GM21825 (cell line): ENCODE data around the gene MX2.

Source experiments
- ATAC-seq: cut with Tn5 transposase; IDR thresholded peaks from one replicate; pipeline ENCODE4 v1.9.1; 2021; ENCODE audit warnings: mild to moderate bottlenecking, moderate library complexity; ENCODE audit not compliant: unreplicated experiment

Gene MX2

DNA sequence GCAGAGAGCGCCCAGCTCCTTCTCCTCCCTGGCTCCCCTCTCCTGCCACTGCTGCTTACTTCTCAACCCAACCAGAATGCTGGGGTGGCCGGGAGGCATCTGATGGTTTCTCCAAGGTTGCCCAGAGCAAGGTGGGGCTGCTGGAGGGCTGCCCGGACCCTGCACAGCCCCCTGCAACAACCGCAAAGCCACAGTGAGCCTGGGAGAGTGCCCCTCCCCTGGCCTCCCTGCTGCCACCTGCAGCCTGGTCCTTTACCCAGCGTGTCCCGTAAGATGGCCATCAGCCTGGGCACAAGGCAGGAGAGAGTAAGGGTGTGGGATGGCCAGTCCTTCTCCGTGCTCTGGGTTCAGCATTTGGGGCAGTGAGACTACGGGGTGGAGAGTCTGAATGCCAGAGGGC, 17.0 kb downstream of the MX2 start:
- ATAC-seq = no peak

DNA sequence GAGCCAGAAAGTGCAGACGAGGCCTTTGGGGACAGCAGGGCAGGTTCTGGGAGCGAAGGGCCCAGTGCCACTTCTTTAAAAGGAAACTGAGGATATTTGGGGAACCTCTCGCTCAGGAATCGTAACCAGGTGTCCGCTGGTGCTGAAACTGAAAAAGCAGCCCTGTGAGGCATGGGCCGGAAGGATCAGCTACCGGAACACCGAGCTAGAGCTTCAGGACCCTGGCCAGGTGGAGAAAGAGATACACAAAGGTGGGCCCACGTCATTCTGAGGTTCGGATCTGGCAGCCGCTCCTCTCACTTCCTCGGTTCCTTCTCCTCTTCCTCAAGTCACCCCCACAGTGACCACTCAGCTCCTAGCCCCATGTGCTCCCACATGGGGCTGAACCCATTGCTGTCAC, 18.1 kb downstream of the MX2 start:
- no peak for ATAC-seq

DNA sequence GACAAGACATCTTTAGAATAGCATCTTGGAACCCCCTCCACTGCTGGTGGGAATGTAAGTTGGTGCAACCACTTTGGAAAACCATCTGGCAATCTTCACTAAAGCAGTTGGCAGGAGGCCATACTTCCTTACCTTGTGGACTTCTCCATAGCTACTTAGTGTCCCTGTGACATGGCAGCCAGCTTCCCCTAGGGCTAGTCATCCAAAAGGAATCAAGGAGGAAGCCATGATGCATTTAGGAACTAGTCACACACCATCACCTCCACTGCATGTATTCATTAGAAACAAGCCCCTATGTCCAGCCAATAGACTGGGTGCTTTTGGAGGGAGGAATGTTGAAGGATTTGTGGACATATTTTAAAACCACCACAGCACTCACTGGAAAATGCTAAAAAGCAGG, 19.9 kb downstream of the MX2 start:
- ATAC-seq = no peak

DNA sequence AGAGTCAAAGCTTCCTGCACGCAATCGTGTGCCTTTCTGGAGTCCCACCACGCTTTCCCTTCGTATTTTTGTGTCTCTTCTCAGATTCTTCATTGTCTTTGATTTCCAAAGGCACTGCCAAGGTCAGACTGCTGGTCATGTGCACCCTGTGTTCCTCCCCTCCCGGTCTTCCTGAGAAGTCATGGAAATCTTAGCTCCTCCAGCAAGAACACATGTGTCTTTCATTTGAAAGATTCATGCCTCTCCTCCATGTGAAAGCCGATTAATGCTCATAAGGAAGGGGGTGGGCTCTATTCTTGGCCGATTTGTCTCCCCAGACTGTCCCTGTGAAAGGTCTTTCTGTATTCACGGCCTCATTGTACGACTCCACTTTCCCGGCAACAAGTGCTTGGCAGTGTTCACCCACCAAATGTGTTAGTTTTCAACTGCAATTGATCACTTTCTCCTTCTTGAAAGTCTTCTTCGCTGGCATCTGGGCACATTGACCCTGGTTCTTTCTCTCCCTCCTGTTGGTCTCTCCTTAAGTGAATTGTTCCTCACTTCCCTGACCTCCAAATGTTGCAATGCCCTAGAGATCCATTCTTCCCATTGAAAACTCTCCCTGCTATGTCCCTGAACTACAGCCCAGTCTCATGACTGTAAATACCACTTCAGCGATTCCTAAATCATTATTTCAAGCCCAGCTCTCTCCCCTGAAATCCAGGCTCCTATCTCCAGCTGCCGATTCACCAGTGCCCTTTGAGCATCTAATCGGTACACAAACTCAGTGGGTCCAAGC, 25.4 kb downstream of the MX2 start:
- ATAC-seq = no peak

DNA sequence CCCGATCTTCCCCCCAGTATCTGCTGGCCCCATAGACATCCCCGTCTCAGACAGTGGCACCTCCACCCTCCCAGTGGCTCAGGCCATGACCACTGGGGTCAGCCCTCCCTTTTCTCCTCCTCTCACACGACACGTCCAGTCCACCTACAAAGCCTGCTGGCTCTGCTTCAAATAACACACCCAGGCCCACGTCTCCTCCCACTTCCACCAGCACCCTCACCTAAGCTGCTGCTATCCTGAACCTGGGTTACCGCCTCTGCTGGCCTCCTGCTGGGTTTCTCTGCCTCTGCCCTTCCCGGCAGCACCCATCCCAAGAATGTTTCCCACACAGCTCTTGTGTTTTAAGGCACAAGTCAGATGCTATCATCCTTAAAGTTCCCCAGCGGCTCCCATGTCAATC, 26.0 kb downstream of the MX2 start:
- no peak for ATAC-seq

DNA sequence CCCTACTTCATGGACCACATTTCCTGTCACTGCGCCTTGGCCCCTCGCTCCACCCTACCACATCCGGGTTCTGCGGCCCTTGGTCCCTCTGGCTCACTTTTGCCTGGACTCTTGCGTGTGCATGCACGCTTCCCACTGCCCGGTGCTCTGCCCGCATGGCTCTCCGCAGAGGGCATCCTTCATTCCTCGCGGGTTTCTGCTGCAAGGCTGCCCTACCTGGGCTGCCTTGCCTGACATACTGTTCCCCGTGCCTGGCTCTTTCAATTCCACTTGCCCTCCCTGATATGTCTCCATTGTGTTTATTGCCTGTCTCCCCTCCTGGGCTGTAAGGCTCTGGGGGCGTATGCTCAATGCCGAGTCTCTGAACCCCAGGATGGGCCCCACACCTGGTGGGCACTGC, 26.4 kb downstream of the MX2 start:
- ATAC-seq = no peak

DNA sequence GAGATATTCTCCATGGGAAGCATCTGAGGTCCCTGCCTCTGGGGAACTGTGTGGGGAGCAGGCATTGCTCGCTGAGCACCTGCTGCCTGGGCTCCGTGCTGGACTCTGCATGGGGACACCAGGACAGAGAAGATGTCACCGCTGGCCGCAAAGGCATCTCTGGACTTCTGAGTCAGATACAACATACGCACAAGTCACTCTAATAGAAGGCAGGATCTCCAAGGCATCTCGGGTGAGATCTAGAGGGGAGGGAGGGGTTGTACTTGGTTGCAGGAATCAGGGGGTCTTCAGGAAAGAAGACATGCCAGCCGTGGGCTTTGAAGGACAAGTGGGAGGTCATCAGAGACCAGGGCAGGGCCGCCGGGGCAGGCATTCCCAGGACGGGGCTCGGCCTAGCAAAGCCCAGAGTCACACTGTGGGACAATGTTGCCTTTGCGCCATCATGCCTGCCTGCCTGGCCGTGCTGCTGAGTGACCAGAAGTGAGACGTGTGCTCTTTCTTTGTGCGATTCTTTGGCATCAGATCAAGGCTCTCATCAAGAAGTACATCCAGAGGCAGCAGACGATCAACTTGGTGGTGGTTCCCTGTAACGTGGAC, 28.3 kb downstream of the MX2 start:
- no peak for ATAC-seq

DNA sequence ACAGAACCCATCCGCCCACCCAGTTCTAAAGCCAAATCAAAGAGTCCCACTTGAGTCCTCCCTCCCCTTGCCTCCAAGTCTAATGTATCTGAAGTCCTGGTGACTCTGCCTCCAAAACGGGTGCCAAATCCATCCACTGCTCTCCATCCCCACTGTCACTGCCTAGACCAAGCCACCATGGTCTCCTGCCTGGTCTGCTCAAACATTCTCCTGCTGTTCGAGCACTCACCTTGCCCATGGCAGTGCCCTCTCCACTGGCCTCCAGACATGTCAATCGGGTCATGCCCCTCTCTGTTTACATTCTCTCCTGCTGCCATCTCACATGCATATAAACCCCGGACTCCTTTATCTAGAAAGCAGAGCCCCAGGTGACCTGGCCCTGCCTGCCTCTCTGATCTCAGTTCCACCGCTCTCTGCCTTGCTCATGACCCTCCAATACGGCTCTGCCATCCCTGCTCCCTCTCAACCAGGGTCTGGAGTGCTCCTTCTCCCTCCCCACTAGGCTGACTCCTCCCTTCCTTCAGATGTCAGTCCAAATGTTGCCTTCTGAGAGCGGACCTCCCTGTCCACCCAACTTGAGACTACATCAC, 32.1 kb downstream of the MX2 start:
- ATAC-seq = no peak

DNA sequence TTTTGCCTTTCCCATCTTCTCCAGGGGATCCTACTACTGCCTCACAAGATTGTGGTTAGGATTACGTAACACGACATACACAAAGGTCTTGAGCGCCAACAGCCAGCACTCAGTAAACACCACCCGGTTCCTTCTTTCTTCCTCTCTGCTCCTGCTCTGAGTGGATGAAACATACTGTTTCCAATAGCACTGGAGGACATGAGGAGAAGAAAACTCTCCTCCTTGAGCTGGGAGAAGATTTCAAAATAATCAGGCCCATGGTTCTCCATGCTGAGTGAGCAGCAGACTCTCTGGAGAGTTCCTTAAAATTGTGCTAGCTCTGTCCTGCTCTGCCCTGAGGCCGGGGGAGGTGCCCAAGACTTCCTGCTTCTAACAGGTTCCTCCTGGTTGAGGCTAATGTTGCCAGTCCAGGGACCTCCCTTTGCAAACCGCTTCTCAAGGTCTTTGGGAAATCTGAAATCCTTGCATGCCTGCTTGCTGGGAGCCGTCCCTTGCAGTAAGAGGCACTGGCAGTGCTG, 34.8 kb downstream of the MX2 start:
- ATAC-seq = no peak

DNA sequence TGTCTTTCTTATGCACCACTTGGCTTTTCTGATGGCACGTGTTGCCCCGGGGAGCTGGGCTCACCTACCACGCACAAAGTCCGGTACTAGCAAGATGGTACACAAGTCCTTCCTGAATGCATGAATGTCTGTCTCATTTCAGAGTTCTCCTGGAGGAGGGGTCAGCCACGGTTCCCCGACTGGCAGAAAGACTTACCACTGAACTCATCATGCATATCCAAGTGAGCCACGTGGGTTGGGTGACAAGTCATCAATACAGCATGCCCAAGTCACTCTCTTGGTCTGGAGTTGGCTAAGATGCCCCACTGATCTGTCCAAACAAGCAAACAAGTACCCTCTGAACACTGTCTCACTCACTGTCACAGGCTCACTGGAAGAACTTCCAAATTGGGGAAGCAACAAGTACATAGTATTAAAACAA, 35.7 kb downstream of the MX2 start:
- no peak for ATAC-seq

DNA sequence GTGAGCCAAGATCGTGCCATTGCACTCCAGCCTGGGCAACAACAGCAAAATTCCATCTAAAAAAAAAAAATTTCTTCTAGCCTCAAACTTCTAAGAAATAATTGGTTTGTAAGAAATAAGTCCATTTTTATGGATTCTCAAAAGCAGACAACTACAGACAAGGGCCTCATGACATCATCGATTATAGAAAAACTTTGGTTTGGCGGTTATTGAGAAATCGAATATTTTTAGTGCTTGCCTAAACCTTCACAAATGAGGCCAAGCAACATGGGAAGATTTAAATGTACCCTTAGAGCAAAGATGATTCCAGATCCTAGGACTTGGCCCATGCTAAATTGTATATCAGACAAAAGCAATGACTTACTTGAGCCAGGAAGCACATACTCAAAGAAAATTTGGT, 36.4 kb downstream of the MX2 start:
- no peak for ATAC-seq

DNA sequence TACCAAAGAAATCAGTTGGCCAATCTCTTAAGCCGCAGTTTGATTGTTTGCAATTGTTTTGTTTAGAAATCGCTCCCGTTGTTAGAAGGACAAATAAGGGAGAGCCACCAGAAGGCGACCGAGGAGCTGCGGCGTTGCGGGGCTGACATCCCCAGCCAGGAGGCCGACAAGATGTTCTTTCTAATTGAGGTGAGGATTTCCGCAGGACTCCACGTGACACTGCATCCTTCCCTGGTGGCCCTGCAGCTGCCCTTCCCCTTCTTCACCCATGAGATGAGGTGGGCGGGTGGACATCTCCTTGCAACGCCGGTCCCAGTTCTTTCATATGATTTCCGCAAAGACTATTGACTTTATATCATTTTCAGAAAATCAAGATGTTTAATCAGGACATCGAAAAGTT, 37.0 kb downstream of the MX2 start:
- ATAC-seq = no peak

DNA sequence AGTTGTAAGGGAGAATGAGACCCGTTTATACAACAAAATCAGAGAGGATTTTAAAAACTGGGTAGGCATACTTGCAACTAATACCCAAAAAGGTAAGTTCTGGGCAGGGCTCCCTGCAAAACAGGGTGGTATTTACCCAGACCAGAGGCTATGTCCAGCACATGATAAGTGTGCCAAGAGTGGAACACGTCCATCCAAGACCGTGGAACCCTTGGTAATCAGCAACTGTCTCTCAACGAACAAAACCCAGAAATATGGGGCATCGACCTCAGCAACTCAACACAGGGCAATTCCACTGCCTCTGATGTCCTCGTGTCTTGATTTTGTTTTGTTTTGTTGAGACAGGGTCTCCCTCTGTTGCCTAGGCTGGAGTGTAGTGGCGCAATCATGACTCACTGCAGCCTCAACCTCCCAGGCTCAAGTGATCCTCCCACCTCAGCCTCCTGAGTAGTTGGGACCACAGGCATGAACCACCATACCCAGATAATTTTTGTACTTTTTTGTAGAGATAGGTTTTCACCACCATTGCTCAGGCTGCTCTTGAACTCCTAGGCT, 37.5 kb downstream of the MX2 start:
- ATAC-seq = no peak

DNA sequence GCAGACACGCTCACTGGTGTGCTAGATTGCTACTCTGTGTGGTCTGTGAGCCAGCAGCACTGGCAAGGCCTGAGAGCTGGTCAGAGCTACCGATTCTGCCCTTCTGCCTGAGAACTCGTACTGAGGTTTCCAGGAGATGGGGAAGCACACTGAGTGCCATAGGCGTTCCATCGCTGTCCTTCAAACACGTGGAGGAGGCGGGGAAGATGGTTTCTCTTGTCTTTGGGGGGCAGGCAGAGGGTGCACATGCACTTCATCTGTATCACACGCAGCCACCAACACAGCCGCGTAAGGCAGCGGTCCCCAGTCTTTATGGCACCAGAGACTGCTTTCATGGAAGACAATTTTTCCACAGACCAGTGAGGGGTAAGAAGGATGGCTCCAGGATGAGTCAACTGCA, 40.4 kb downstream of the MX2 start:
- no peak for ATAC-seq

DNA sequence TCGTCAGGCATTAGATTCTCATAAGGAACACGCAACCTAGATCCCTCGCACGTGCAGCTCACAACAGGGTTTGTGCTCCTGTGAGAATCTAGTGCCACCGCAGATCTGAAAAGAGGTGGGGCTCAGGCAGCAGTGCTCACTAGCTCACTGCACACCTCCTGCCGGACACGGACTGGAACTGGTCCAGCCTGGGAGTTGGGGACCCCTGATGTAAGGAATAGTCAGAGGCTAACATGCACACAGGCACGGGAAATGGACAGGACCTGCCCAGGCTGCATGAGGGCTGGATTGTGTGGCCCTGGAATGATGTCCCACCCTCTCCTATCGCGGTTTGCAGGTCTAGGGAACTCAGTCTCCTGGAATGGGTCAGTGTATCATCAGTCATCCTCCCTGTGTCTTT, 41.0 kb downstream of the MX2 start:
- ATAC-seq = no peak

DNA sequence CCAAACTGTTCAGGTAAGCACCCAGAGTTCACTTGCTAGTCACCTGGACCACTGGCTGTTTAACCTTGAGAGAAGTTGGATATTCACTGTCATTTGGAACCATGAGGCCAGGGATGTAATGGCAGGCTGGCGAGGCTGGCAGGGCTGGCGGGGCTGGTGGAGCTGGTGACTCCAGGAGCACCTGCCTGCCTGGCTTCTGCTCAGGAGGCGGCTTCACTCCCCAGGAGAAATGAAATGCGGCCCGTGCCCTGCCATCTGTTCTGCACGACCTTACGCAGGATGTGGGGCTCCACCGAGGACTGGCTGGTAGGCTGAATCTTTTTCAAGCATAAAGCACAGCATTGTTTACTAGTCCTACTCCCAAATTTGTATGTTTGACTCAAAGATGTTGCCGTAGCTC, 41.5 kb downstream of the MX2 start:
- ATAC-seq = no peak

DNA sequence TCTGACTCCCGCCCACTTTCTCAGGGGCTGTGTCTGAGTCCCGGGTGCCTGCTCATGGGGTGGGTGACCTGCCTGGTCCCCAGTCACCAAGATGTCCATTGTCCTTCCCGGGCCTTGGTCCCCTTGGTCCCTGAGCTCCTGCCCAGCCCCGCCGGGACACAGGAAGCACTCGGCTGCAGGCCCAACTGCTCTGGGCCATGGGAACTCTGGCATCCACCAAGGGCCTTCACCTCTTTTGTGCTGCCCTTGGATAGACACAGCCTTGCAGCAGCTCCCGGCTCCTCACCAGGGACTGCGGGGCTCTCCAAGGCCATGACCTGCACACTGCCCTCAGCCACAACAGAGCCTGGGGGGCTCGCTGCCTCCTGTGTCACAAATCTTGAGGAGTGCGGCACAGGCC, 42.1 kb downstream of the MX2 start:
- no peak for ATAC-seq

DNA sequence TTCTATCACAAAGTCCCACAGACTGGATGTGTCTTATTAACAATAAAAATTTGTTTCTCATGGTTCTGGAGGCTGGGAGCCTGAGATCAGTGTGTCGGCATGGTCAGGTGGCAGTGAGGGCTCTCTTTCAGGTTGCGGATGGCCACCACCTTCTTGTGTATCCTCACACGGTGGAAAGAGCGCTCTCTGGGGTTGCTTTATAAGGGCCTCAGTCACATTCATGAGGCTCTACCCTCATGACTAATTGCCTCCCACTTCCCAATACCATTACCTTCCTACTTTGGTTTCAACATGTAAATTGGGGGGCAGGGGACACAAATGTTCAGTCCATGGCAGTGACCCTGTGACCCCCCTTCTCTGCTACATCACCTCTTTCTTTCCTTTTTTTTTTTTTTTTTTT, 43.5 kb downstream of the MX2 start:
- no peak for ATAC-seq

DNA sequence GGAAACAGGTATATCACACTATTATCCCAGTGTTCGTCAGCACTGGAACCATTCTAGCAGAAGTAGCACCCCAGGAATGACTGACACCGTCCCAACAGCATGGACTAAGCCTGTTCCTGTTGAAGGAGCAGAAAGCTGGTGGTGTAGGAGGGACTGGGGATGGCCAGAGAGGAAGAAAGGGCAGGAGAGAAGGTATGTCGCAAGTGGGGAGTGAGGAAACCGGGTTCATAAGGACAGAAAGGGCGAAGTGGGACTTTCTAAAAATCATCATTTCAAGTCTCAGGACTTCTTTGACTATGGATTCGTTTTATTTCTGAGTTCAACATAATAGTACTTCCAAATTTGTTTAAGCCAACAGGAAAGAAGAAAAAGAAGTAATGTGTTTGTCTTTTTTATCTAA, 44.5 kb downstream of the MX2 start:
- no peak for ATAC-seq

DNA sequence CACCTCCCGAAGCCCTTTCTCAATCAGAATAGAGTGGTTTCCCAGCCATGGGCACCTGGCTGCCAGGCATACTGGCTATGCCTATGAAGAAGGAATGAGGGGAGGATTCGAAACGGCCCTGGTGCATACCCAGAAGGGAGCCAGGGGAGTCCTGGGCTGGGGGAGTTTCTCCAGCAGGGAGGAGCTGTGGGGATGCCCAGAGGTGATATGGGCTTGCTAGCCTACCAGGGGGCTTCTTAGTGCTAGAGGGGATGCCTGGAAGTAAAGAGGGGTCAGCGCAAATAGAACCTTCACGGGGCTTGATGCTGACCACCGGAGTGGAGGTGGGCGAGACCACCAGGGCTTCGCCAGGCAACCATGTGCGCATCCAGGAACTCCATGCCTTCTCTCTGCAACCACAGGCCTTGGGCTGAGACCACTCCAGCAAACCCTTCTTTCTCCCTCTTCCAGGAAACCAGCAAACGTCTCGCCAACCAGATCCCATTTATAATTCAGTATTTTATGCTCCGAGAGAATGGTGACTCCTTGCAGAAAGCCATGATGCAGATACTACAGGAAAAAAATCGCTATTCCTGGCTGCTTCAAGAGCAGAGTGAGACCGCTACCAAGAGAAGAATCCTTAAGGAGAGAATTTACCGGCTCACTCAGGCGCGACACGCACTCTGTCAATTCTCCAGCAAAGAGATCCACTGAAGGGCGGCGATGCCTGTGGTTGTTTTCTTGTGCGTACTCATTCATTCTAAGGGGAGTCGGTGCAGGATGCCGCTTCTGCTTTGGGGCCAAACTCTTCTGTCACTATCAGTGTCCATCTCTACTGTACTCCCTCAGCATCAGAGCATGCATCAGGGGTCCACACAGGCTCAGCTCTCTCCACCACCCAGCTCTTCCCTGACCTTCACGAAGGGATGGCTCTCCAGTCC, 46.0 kb downstream of the MX2 start:
- no peak for ATAC-seq

DNA sequence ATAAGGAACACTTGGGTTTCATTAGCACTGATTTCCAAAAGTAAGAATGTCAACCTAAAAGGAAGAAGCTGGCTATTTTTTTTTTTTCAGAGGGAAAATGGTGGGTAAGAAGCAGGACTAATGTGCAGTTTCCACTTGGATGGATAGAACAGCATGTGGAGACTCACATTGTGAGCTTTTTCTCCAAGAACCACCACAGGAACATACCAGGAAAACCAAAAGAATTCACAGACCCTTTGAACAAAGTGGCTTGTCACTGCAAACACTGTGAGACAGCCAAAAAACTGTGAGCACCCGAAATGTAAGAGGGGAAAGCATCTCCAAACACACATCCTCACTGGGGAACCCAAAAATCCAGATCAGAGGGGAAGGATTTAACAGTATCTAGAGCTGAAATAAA, 48.5 kb downstream of the MX2 start:
- ATAC-seq = no peak
